Testis (tissue), 3 donors: ENCODE results near the gene CAPZB. TPM values are rescaled to one million over a fixed set of nuclear protein-coding genes. Genes with fewer than 3 reads are reported as not detected.

Experiments used
- DNase-seq: peaks from one replicate; pipeline ENCODE4 v3.0.0-alpha.2; 2019
- H3K27ac ChIP-seq, 2 donors: fragments of 200-600 bp; sonication (generic); one replicate each; pipeline ENCODE4 v1.5.1; 2019
- H3K27me3 ChIP-seq: fragments of 200-600 bp; sonication (generic); one replicate; pipeline ENCODE4 v1.5.1; 2019
- H3K36me3 ChIP-seq: fragments of 200-600 bp; sonication (generic); one replicate; pipeline ENCODE4 v1.5.1; 2017; ENCODE audit warnings: low read depth; ENCODE audit errors: missing control alignments
- H3K4me1 ChIP-seq: fragments of 200-600 bp; sonication (generic); one replicate; pipeline ENCODE4 v1.5.1; 2019
- H3K4me3 ChIP-seq, 2 donors: fragments of 200-600 bp; sonication (generic); one replicate each; pipeline ENCODE4 v1.5.1; 2017 to 2019
- H3K9me3 ChIP-seq: fragments of 200-600 bp; sonication (generic); one replicate; pipeline ENCODE4 v1.5.1; 2017
- CTCF ChIP-seq, 3 experiments: fragments of 450-650 bp in 2 of 3; fragments of 200-600 bp in 1 of 3; sonication (generic) in 1 of 3; IDR thresholded peaks; one replicate each; pipeline ENCODE4 v1.5.1; 2016 to 2019; ENCODE audit warnings: antibody characterized with exemption in 3 of 3, mild to moderate bottlenecking in 2 of 3, moderate library complexity in 1 of 3
- POLR2A ChIP-seq: fragments of 450-650 bp; IDR thresholded peaks from one replicate; pipeline ENCODE4 v1.6.1; 2017; ENCODE audit warnings: antibody characterized with exemption, mild to moderate bottlenecking, moderate library complexity
- WGBS, 2 donors: methylation state at CpG; one replicate each; pipeline ENCODE4 v1.1.5; 2018; 5-methylcytosine and 5-hydroxymethylcytosine counted together
- intact Hi-C: fragments of 100-400 bp; cut with DNase I; formaldehyde crosslinking; loops from one replicate; pipeline ENCODE4 v1.15.1; 2023; ENCODE audit warnings: low total_unique reads
- polyA plus RNA-seq: library from polyadenylated mRNA; stranded (reverse); fragments of 350-450 nt; fragmentation: Illumina TruSeq; extraction: RNeasy Lipid Tissue Mini Kit (QIAGEN cat#74804); gene quantifications from one replicate; pipeline ENCODE4 v1.2.3, GENCODE V29; 2014; ENCODE audit warnings: low read depth, low replicate concordance; ENCODE audit not compliant: insufficient read depth
- total RNA-seq, 2 donors: library from RNA; depleted of rRNA; stranded (reverse); fragments of >200 nt; gene quantifications; one replicate each; pipeline ENCODE4 v1.2.3, GENCODE V29; 2016

CAPZB gene
- total and polyA plus RNA-seq, 3 donors from 2014 or later: 147 to 502 (median 207) TPM

- no peaks in the 10 kb centered on the region for H3K36me3 ChIP-seq
- TF ChIP-seq CTCF (IDR thresholded peaks at IDR 0.05) (no peak), POLR2A (no peak)
- no peak overlapping the region for H3K27ac ChIP-seq
- no peak overlapping the region for H3K4me3 ChIP-seq
- no peak for DNase-seq
- no peaks in the 10 kb centered on the region for H3K9me3 ChIP-seq
- H3K4me1 ChIP-seq: peaks cover 30% of the 10 kb centered on the region
- WGBS, 2 donors: 59 to 61% methylated on average over 6 of the region's 6 CpGs
- no peaks in the 10 kb centered on the region for H3K27me3 ChIP-seq
- intact Hi-C loops: no loop called here
Measured at GRCh38 chr1:19360016-19360415, 125.3 kb downstream of the CAPZB start.

GRCh38 chr1:19359357-19359756 lies 126.0 kb downstream of the CAPZB start:
- Histone ChIP-seq H3K36me3 (no peaks in the 10 kb centered on the region), H3K9me3 (no peaks in the 10 kb centered on the region), H3K27ac (no peak overlapping the region), H3K4me3 (no peak overlapping the region), H3K4me1 (peaks cover 25% of the 10 kb centered on the region), H3K27me3 (no peaks in the 10 kb centered on the region)
- intact Hi-C loops: no loop called here
- no peak for DNase-seq
- no peak for TF ChIP-seq POLR2A
- no peak for TF ChIP-seq CTCF (IDR thresholded peaks at IDR 0.05)
- 78 to 88% methylated on average over 11 of the region's 11 CpGs for WGBS, 2 donors

- H3K27ac ChIP-seq: no peak overlapping the region
- no peaks in the 10 kb centered on the region for H3K36me3 ChIP-seq
- H3K9me3 ChIP-seq: no peaks in the 10 kb centered on the region
- H3K4me1 ChIP-seq: peaks cover 18% of the 10 kb centered on the region
- intact Hi-C loops: no loop called here
- no peaks in the 10 kb centered on the region for H3K27me3 ChIP-seq
- no peak for TF ChIP-seq CTCF (IDR thresholded peaks at IDR 0.05)
- TF ChIP-seq POLR2A: no peak
- H3K4me3 ChIP-seq: no peak overlapping the region
- DNase-seq: no peak
- 92 to 95% methylated on average over 8 of the region's 8 CpGs for WGBS, 2 donors
Measured at GRCh38 chr1:19358710-19359109, 126.6 kb downstream of the CAPZB start.

- H3K4me3 ChIP-seq: no peak overlapping the region
- no peak for TF ChIP-seq POLR2A
- WGBS, 2 donors: 88 to 91% methylated on average over 13 of the region's 13 CpGs
- no peak for DNase-seq
- H3K4me1 ChIP-seq: peaks cover 11% of the 10 kb centered on the region
- no peaks in the 10 kb centered on the region for H3K36me3 ChIP-seq
- H3K27ac ChIP-seq: no peak overlapping the region
- no peaks in the 10 kb centered on the region for H3K27me3 ChIP-seq
- intact Hi-C loops: no loop called here
- H3K9me3 ChIP-seq: no peaks in the 10 kb centered on the region
Measured at GRCh38 chr1:19357299-19357986, 127.9 kb downstream of the CAPZB start.

GRCh38 chr1:19356266-19356665 lies 129.1 kb downstream of the CAPZB start:
- TF ChIP-seq POLR2A: no peak
- no peak for TF ChIP-seq CTCF (IDR thresholded peaks at IDR 0.05)
- intact Hi-C loops: no loop called here

More at GRCh38 chr1:19356266-19356665, 129.1 kb downstream of the CAPZB start:
- H3K4me3 ChIP-seq: no peak overlapping the region
- H3K27me3 ChIP-seq: no peaks in the 10 kb centered on the region
- H3K36me3 ChIP-seq: no peaks in the 10 kb centered on the region
- WGBS, 2 donors: 92% methylated on average over 3 to 5 of the region's 5 CpGs
- no peak overlapping the region for H3K27ac ChIP-seq
- peaks cover 12% of the 10 kb centered on the region for H3K4me1 ChIP-seq
- H3K9me3 ChIP-seq: no peaks in the 10 kb centered on the region
- no peak for DNase-seq
